T-cell (primary cell): ENCODE measurements around the gene SPTBN1. TPM values are rescaled to one million over a fixed set of nuclear protein-coding genes. Genes with fewer than 3 reads are reported as not detected.

Experiments
- ATAC-seq, 4 experiments: fragments of 200-7000 bp in 3 of 4; fragments of 150-1000 bp in 1 of 4; cut with Tn5 transposase; replicated peaks in 1 of 4; 1 replicate in 3 of 4; 2 replicates in 1 of 4; pipeline ENCODE4 v1.10.0; 2021; ENCODE audit warnings: moderate library complexity in 3 of 4, mild to moderate bottlenecking in 2 of 4, moderate number of reproducible peaks in 1 of 4
- CTCF ChIA-PET, 2 donors: fragments of 300-600 bp; sonication (Branson Sonifier 250); formaldehyde crosslinking; loops; one replicate each; lab custom pipeline; 2022; ENCODE audit warnings: antibody characterized with exemption in 2 of 2; lab: Charles Lee
- POLR2A ChIA-PET, 2 donors: fragments of 300-600 bp; sonication (Branson Sonifier 250); formaldehyde crosslinking; loops; one replicate each; lab custom pipeline; 2022; ENCODE audit warnings: antibody characterized with exemption in 2 of 2; lab: Charles Lee
- DNase-seq, 35 experiments: peaks; one replicate each; pipeline versions ENCODE4 v3.0.0 to v3.0.0-alpha.2; 2013 to 2023
- H3K27ac ChIP-seq: one replicate; pipeline ENCODE4 v1.5.1; 2013; ENCODE audit warnings: low read length
- H3K27me3 ChIP-seq, 2 experiments: replicated peaks in 1 of 2; 1 replicate in 1 of 2; 2 replicates in 1 of 2; pipeline versions ENCODE4 v1.6.1 to v1.7.0; 2013; ENCODE audit warnings: low read length in 1 of 2, mixed read lengths in 1 of 2; ENCODE audit not compliant: control insufficient read depth in 2 of 2, insufficient read depth in 2 of 2; ENCODE audit errors: extremely low read depth in 1 of 2
- H3K36me3 ChIP-seq, 2 donors: 1 replicate in 1 of 2; 2 replicates in 1 of 2; pipeline versions ENCODE4 v1.6.1 to v1.7.0; 2013; ENCODE audit warnings: low read length in 1 of 2; ENCODE audit not compliant: control insufficient read depth in 2 of 2, insufficient read depth in 1 of 2; ENCODE audit errors: extremely low read depth in 1 of 2
- H3K4me1 ChIP-seq, 2 experiments: 1 replicate in 1 of 2; 2 replicates in 1 of 2; pipeline versions ENCODE4 v1.6.1 to v1.7.0; 2013; ENCODE audit warnings: low read length in 2 of 2, mixed read lengths in 1 of 2; ENCODE audit not compliant: insufficient read depth in 2 of 2, control insufficient read depth in 1 of 2; ENCODE audit errors: extremely low read depth in 1 of 2
- H3K4me3 ChIP-seq, 2 donors: 1 replicate in 1 of 2; 2 replicates in 1 of 2; pipeline versions ENCODE4 v1.5.1 to v1.7.0; 2013; ENCODE audit warnings: mild to moderate bottlenecking in 2 of 2, low read length in 1 of 2, moderate library complexity in 1 of 2; ENCODE audit not compliant: control insufficient read depth in 1 of 2; ENCODE audit errors: extremely low read depth in 1 of 2
- H3K9me3 ChIP-seq: 2 replicates; pipeline ENCODE4 v1.7.0; 2013
- H3K27ac Mint-ChIP-seq, 2 donors: one replicate each; pipeline ENCODE4 v1.8.0; 2020 to 2021; ENCODE audit warnings: mild to moderate bottlenecking in 2 of 2, mixed read lengths in 2 of 2
- H3K27me3 Mint-ChIP-seq, 2 donors: one replicate each; pipeline ENCODE4 v1.8.0; 2021 to 2022; ENCODE audit warnings: mixed read lengths in 2 of 2
- H3K36me3 Mint-ChIP-seq: one replicate; pipeline ENCODE4 v1.8.0; 2021; ENCODE audit warnings: mixed read lengths
- H3K4me1 Mint-ChIP-seq, 3 donors: one replicate each; pipeline ENCODE4 v1.8.0; 2020 to 2022; ENCODE audit warnings: mixed read lengths in 3 of 3, mild to moderate bottlenecking in 1 of 3
- H3K4me3 Mint-ChIP-seq, 3 donors: one replicate each; pipeline ENCODE4 v1.8.0; 2020 to 2022; ENCODE audit warnings: mild to moderate bottlenecking in 3 of 3, mixed read lengths in 3 of 3, moderate library complexity in 3 of 3
- H3K9me3 Mint-ChIP-seq, 3 donors: one replicate each; pipeline ENCODE4 v1.8.0; 2020 to 2022; ENCODE audit warnings: mixed read lengths in 3 of 3
- WGBS: methylation state at CpG from one replicate; pipeline ENCODE4 v1.1.5; 2013; ENCODE audit warnings: missing lambda C conversion rate; ENCODE audit not compliant: insufficient coverage; 5-methylcytosine and 5-hydroxymethylcytosine counted together
- total RNA-seq, 35 experiments: library from RNA in 6 of 35; stranded (reverse) in 6 of 35; fragments of 120-200 nt in 1 of 35; gene quantifications; one replicate each; pipeline versions ENCODE4 v1.2.1 to v1.2.4 and lab custom pipeline; 2013 to 2026

Gene SPTBN1
- total RNA-seq, 5 donors from 2014 or later (not counting 1 experiment from before 2014, with no cell fraction given), result 129 to 222 (median 139) TPM

GRCh38 chr2:54549917-54550518 is 93.9 kb downstream of the SPTBN1 start:
- H3K27me3 Mint-ChIP-seq, result no peaks in the 10 kb centered on the region
- ChIA-PET POLR2A (interaction anchor here in 1 of 2 donors (1.0 kb wide), 1 partner anchor 11 kb away, joined by 4 read pairs; no protein-coding TSS in a partner anchor), CTCF (interaction anchor here in 1 of 2 donors (0.9 kb wide), 1 partner anchor 45 kb away, joined by 3 read pairs; no protein-coding TSS in a partner anchor)
- peaks cover 0 to 3% of the 10 kb centered on the region in 2 experiments for H3K27me3 ChIP-seq
- H3K36me3 Mint-ChIP-seq, result no peaks in the 10 kb centered on the region
- WGBS, result 100% methylated on average over 2 of the region's 4 CpGs
- no peak overlapping the region for H3K4me3 ChIP-seq
- H3K9me3 Mint-ChIP-seq, result no peaks in the 10 kb centered on the region
- H3K4me3 Mint-ChIP-seq, result no peak overlapping the region
- H3K9me3 ChIP-seq, result no peaks in the 10 kb centered on the region
- DNase-seq, result no peak
- no peaks in the 10 kb centered on the region for H3K36me3 ChIP-seq
- no peak overlapping the region for H3K27ac ChIP-seq
- no peak for ATAC-seq
- H3K4me1 ChIP-seq, result peaks cover 2 to 4% of the 10 kb centered on the region in 2 experiments
- peaks cover 11 to 23% (median 13%) of the 10 kb centered on the region in 3 donors for H3K4me1 Mint-ChIP-seq
- no peak overlapping the region for H3K27ac Mint-ChIP-seq

DNA sequence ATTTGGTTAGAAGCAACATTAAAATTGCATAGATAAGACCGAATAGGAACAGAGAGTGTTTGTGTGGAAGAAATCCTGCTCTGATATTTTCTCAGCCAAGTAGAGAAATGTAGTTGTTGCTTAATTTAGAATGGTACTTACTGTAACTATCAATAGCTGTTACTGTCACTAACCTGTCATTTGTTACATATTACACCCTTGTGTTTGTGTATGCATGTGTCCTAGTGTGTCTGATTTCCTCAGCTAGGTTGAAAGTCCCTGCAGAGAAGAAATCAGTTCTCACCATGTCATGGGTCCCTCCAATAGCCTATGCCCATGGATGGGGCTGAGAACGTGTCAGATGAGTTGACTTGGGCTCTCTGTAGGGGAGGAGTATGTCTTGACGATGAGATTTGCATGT is 94.4 kb downstream of the SPTBN1 start:
- no peak overlapping the region for H3K27ac Mint-ChIP-seq
- H3K9me3 Mint-ChIP-seq, result no peaks in the 10 kb centered on the region
- H3K4me1 Mint-ChIP-seq, result peaks cover 12 to 28% (median 18%) of the 10 kb centered on the region in 3 donors
- POLR2A ChIA-PET, result interaction anchor here (0.5 to 1.0 kb wide), 2 partner anchors 10 to 47 kb away, joined by 4 read pairs; no protein-coding TSS in a partner anchor
- WGBS, result no CpG with 5 or more reads among the region's 3 CpGs
- H3K27me3 Mint-ChIP-seq, result no peaks in the 10 kb centered on the region
- H3K27ac ChIP-seq, result no peak overlapping the region
- DNase-seq (no peak), ATAC-seq (no peak)
- peaks cover 2 to 4% of the 10 kb centered on the region in 2 experiments for H3K4me1 ChIP-seq
- H3K27me3 ChIP-seq, result peaks cover 0 to 3% of the 10 kb centered on the region in 2 experiments
- H3K36me3 Mint-ChIP-seq, result no peaks in the 10 kb centered on the region
- no peaks in the 10 kb centered on the region for H3K9me3 ChIP-seq
- H3K36me3 ChIP-seq, result no peaks in the 10 kb centered on the region
- no peak overlapping the region for H3K4me3 Mint-ChIP-seq
- CTCF ChIA-PET, result interaction anchor here in 1 of 2 donors (0.7 kb wide), 1 partner anchor 27 kb away, joined by 4 read pairs; no protein-coding TSS in a partner anchor
- no peak overlapping the region for H3K4me3 ChIP-seq

DNA sequence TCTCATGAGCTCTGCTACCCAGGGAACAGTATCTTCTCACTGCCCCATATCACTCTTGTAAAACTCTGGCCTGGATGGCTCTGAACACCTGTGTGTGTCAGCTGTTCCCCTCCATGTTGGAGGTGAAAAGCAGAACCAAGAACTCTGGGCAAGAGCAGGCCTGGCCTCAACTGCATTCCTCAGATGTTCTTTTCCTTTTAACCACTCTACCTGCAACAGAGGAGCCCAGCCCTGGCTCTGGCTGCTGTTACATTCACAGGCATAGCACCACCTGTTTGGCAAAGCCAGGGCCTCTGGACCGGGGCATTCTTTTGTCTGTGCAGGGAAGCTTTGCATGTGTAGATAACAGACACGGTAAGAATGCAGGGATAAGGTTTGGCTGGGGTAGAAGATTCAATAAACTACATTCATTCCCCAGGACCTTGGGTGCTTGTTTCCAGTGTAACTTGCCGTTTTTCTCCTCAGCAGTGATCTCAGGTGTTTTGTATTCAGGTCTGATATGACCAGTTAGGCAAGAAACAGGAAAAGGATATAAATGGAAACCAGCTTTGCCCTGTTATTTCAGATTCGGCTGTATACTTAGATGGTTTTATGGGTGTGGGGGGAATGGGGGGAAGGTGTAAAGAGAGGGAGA is 95.1 kb downstream of the SPTBN1 start:
- H3K4me1 ChIP-seq, result peaks cover 4% of the 10 kb centered on the region in 2 experiments
- no peaks in the 10 kb centered on the region for H3K36me3 ChIP-seq
- CTCF ChIA-PET, result interaction anchor here in 1 of 2 donors (0.7 kb wide), 1 partner anchor 28 kb away, joined by 4 read pairs; no protein-coding TSS in a partner anchor
- no peaks in the 10 kb centered on the region for H3K27me3 Mint-ChIP-seq
- ATAC-seq (no peak), DNase-seq (no peak)
- H3K4me3 ChIP-seq, result no peak overlapping the region
- H3K9me3 ChIP-seq, result no peaks in the 10 kb centered on the region
- POLR2A ChIA-PET, result interaction anchor here (0.5 to 1.0 kb wide), 3 partner anchors 9 to 46 kb away, joined by 3 to 4 read pairs (median 4); no protein-coding TSS in a partner anchor
- H3K27ac ChIP-seq, result no peak overlapping the region
- peaks cover 11 to 35% (median 22%) of the 10 kb centered on the region in 3 donors for H3K4me1 Mint-ChIP-seq
- H3K27ac Mint-ChIP-seq, result no peak overlapping the region
- no peaks in the 10 kb centered on the region for H3K9me3 Mint-ChIP-seq
- no peaks in the 10 kb centered on the region for H3K36me3 Mint-ChIP-seq
- H3K27me3 ChIP-seq, result peaks cover 0 to 3% of the 10 kb centered on the region in 2 experiments
- WGBS, result no CpG with 5 or more reads among the region's 4 CpGs
- H3K4me3 Mint-ChIP-seq, result no peak overlapping the region

GRCh38 chr2:54553075-54553474 is 96.9 kb downstream of the SPTBN1 start:
- ChIA-PET CTCF (no interaction called here), POLR2A (no interaction called here)
- no peaks in the 10 kb centered on the region for H3K27me3 Mint-ChIP-seq
- no peak for ATAC-seq
- H3K9me3 Mint-ChIP-seq, result no peaks in the 10 kb centered on the region
- H3K4me3 ChIP-seq, result no peak overlapping the region
- no peak overlapping the region for H3K27ac ChIP-seq
- no peaks in the 10 kb centered on the region for H3K36me3 ChIP-seq
- H3K4me1 Mint-ChIP-seq, result peaks cover 24 to 50% (median 32%) of the 10 kb centered on the region in 3 donors
- H3K4me1 ChIP-seq, result peaks cover 9 to 13% of the 10 kb centered on the region in 2 experiments
- peaks cover 0 to 3% of the 10 kb centered on the region in 2 experiments for H3K27me3 ChIP-seq
- DNase-seq, result no peak
- H3K27ac Mint-ChIP-seq, result peak overlapping the region in 1 of 2 donors; percentile 36
- no peaks in the 10 kb centered on the region for H3K36me3 Mint-ChIP-seq
- no peaks in the 10 kb centered on the region for H3K9me3 ChIP-seq
- no peak overlapping the region for H3K4me3 Mint-ChIP-seq
- WGBS, result 90% methylated on average over 2 of the region's 2 CpGs

GRCh38 chr2:54553775-54554174 is 97.6 kb downstream of the SPTBN1 start:
- ATAC-seq (no peak), DNase-seq (no peak)
- Histone ChIP-seq H3K36me3 (no peaks in the 10 kb centered on the region), H3K4me3 (no peak overlapping the region), H3K27me3 (peaks cover 0 to 3% of the 10 kb centered on the region in 2 experiments), H3K4me1 (peaks cover 9 to 13% of the 10 kb centered on the region in 2 experiments), H3K27ac (no peak overlapping the region), H3K9me3 (no peaks in the 10 kb centered on the region)
- Mint-ChIP-seq H3K4me1 (peaks cover 24 to 50% (median 32%) of the 10 kb centered on the region in 3 donors), H3K36me3 (no peaks in the 10 kb centered on the region), H3K27me3 (no peaks in the 10 kb centered on the region), H3K27ac (peak overlapping the region; percentile 44 to 66), H3K9me3 (no peaks in the 10 kb centered on the region), H3K4me3 (no peak overlapping the region)
- POLR2A ChIA-PET, result interaction anchor here in 1 of 2 donors (0.6 kb wide), 1 partner anchor 41 kb away, joined by 3 read pairs; no protein-coding TSS in a partner anchor
- CTCF ChIA-PET, result interaction anchor here (0.6 to 1.1 kb wide), 3 partner anchors 31 to 645 kb away, joined by 3 to 5 read pairs (median 3); no protein-coding TSS in a partner anchor
- WGBS, result no CpG with 5 or more reads among the region's 1 CpG

DNA sequence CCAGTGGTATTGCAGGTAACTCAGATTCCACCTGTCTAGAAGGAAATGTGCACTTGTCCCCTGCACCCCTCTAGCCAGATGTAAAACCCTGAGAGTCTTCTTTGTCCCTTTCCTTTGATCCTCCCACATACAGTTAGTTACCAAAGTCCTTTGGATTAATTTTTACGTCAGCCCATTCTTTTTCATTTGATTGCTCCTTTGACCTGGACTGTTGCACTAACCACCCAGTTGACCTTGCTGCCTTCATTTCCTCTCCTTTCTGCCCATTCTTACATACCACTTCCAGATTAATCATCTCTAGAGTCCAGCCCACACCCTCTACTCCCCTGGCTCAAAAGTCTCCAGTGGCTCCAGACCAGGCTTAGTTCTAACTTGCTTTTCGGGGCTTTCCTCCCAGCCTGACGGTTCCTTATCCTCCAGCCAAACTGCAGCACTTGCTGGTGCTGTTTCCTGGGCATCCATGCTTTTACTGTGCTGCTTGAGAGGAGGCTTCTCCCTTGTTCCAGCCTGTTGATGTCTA is 99.3 kb downstream of the SPTBN1 start:
- Histone ChIP-seq H3K27ac (no peak overlapping the region), H3K9me3 (no peaks in the 10 kb centered on the region), H3K36me3 (no peaks in the 10 kb centered on the region), H3K27me3 (no peaks in the 10 kb centered on the region), H3K4me3 (no peak overlapping the region), H3K4me1 (peaks cover 9 to 13% of the 10 kb centered on the region in 2 experiments)
- peaks cover 24 to 50% (median 32%) of the 10 kb centered on the region in 3 donors for H3K4me1 Mint-ChIP-seq
- H3K9me3 Mint-ChIP-seq, result no peaks in the 10 kb centered on the region
- no peak overlapping the region for H3K4me3 Mint-ChIP-seq
- POLR2A ChIA-PET, result no interaction called here
- no peak for ATAC-seq
- no peaks in the 10 kb centered on the region for H3K27me3 Mint-ChIP-seq
- CTCF ChIA-PET, result no interaction called here
- H3K27ac Mint-ChIP-seq, result peak overlapping the region; percentile 9 to 33
- no peak for DNase-seq
- no peaks in the 10 kb centered on the region for H3K36me3 Mint-ChIP-seq
- 100% methylated on average over 2 of the region's 3 CpGs for WGBS
